ENCODE data around the gene NCOA1.

Gene NCOA1

GRCh38 chr2:24743924-24744323, 252.9 kb downstream of the NCOA1 start:
- DNase-seq (ENCODE audit: low read depth) = no peak

DNA sequence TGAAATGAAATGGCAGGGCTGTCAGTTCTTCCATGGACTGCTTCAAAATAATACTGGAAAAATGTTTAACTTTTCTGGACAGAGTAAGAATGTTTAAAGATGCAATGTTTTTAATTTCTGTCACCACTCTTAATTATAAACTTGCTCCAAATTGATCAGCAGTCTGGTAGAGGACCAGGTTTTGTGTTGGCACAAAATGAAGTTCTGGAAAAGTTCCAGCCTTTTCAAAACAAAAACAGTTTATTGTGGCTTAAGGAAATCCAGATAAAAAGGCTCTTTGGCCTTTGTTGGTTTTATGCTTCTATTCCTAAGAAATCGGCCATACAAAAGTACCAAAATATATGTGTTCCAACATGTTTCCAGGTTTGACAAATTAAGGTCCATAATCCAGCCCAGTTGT, 253.3 kb downstream of the NCOA1 start:
- DNase-seq (ENCODE audit: low read depth) = no peak

DNA sequence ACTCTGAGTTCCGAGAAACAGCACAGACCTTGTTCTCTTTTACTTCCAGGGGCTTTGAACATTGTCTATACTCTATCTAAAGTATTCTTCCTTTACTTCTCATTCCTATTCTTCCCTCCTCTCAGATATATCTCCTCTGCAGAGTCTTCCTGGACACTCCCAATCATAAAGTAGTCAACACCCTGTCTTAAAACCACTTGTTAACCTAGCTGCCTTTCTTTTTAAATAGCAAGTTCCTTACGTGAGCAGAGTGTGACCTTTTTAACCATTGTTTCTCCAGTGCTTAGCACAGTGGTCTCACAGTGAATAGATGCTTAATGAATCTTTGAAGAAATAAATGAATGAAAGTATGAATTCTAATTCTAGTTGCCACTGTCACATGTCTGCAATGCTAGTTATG, 254.8 kb downstream of the NCOA1 start:
- DNase-seq (ENCODE audit: low read depth) = no peak

GRCh38 chr2:24747299-24747698, 256.2 kb downstream of the NCOA1 start:
- DNase-seq (ENCODE audit: low read depth) = no peak

- no peak for DNase-seq (ENCODE audit: low read depth)
These were observed 258.1 kb downstream of the NCOA1 start for GRCh38 chr2:24749069-24749691.

DNA sequence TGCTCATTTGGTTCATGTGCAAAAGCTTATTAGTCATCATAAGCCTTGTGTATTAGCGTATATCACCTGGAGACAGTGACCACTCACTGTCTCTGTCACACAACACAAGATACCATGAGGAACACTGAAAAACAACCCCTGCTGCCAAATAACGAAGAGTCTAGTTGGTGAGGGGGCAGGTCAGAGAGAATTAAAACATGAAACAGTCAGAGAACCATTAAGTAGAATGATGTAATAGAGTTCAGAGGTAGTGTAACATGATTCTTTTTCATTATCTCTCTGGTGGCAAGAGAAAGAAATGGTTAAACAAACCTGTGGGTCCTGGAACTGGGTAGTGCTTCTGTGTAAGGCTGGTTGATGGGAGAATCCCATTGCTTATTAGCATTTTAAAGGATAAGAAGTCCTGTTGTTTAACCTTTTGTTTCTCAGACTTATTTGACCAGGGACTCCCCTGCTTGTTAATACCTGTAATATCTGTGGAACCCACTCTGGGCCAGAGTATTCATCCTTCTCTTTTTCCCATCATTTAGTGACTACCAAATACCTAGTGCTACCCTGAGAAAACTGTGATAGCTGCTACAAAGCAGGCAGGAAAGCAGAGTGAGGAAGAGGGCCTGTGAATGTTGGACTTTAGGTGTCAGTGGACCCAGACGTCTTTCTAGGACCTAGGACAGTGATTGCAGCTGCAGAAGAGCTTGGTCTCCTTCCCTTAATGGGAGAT, 264.1 kb downstream of the NCOA1 start:
- no peak for DNase-seq (ENCODE audit: low read depth)

GRCh38 chr2:24756789-24757188, 265.7 kb downstream of the NCOA1 start:
- no peak for DNase-seq (ENCODE audit: low read depth)

GRCh38 chr2:24761866-24762265, 270.8 kb downstream of the NCOA1 start:
- DNase-seq (ENCODE audit: low read depth) = no peak

DNA sequence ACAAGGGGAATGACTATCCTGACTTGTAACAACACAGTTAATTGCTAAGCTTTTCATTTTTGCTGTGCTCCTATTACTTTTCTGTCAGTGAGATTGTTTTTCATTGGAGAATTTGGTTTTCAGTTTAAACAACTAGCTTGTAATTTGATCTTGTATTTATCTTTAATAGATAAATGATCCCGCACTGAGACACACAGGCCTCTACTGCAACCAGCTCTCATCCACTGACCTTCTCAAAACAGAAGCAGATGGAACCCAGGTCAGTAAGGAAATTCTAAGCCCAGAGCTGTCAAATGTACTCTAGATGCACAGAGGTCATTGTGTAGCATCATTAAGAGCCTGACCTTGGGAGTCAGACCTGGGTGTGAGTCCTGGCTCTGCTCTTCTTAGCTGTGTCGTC, 271.5 kb downstream of the NCOA1 start:
- no peak for DNase-seq (ENCODE audit: low read depth)

DNA sequence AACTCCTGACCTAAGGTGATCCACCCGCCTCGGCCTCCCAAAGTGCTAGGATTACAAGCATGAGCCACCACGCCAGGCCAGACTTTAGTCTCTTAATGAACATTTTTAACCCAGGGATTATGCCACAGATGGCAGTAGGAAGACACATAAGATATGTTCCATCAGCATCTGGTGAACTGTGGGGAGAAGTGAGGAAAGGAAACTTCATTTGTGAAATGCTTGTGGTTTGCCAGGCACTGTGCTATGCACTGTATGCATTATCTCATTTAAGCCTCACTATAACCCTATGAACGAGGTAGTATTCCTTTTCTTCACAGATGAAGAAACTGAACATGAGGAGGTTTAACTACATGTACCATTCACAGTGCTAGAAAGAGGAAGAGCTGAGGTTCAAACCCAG, 272.8 kb downstream of the NCOA1 start:
- DNase-seq (ENCODE audit: low read depth) = no peak

DNA sequence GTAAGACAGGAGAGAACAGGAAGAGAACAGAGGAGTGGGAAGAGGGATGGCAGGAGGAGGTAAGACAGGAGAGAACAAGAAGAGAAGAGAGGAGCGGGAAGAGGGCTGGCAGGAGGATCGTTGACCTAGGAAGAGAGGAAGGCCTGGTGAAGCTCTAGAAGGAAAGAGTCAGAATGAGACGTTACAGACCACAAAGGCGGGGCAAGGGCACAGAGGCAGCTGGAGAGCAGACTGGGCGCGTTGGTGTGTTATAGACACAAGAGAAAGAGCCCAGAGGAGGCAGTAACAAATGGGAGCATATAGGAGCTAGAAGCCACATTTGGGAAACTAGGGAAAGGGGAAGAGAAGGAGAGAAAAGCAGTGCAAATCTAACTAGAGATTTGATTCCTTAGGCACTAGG, 275.6 kb downstream of the NCOA1 start:
- DNase-seq (ENCODE audit: low read depth) = no peak

- DNase-seq (ENCODE audit: low read depth) = no peak
These were observed 277.0 kb downstream of the NCOA1 start for GRCh38 chr2:24768013-24768412.

DNA sequence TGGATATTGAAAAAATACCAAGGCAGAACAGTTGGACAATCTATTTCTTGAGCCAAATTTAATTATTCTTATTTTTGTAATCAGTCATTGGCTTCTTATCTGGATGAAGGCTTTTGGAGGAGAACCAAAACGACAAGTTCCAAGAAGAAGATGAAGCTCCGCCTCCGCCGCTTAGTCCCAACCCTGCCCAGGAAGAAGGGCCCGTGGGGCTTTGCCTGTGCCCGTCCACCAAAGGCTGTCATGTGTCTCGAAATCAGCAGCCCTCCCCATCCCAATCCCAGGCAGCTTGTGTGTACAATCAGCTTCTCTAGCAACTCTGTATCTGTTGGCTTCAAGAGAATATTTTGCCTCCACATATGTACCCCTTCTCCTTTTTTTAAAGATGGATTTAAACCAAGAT, 277.5 kb downstream of the NCOA1 start:
- no peak for DNase-seq (ENCODE audit: low read depth)

DNA sequence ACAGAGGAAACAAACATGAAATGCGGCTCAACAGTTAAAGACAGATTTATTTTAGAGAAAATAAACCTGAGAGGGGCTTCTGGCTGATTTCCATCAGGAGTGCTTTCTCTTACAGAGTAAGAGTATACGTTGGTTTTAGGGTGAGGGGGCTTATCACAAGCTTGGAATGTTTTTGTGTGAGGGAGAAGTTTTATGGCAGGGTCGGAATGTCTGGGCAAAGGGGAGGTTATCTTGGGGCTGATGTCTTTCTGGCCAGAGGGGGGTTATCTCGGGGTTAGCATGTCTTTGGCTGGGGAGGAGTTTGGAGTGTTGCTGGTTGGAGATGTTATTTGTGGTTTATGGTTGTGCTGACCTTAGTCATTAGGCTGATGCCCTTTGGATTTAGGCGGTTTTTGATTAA, 280.0 kb downstream of the NCOA1 start:
- no peak for DNase-seq (ENCODE audit: low read depth)

GRCh38 chr2:24771764-24772586, 280.9 kb downstream of the NCOA1 start:
- no peak for DNase-seq (ENCODE audit: low read depth)

DNA sequence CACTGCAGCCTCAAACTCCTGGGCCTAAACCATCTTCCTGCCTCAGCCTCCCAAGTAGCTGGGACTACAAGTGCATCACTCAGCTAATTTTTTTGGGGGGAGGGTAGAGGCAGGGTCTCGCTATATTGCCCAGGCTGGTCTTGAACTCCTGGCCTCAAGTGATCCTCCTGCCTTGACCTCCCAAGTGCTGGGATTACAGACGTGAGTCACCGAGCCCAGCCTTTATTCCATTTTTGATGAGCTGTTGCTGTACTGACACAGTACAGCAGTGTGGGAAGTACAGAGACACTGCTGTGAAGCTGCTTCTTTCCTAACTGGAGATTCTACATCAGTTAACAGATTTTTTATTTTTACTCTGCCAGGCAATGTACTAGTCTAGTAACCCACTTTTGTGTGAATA, 283.3 kb downstream of the NCOA1 start:
- DNase-seq (ENCODE audit: low read depth) = no peak

- no peak for DNase-seq (ENCODE audit: low read depth)
These were observed 288.1 kb downstream of the NCOA1 start for GRCh38 chr2:24779116-24779515.

GRCh38 chr2:24783641-24784040, 292.6 kb downstream of the NCOA1 start:
- no peak for DNase-seq (ENCODE audit: low read depth)

GRCh38 chr2:24785671-24786321, 294.7 kb downstream of the NCOA1 start:
- DNase-seq (ENCODE audit: low read depth) = no peak

- no peak for DNase-seq (ENCODE audit: low read depth)
These were observed 296.5 kb downstream of the NCOA1 start for GRCh38 chr2:24787532-24787931.

DNA sequence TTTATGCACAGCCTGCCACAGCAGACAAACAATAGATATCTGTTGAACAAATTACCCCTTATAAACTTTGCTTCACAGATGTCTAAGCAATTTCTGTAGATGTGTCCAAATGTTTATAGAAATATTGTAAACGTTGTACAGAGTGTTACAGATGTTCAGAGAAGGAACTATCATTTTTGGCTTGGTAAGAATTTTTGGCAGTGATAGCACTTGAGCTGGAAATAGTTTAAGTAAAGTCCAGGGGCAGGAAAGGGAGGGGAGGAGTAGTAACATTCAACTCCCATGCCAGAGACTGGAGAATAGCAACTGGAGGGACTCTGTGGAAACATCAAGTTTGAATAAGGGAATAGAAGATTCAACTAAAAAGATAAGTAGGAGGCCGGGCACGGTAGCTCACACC, 297.8 kb downstream of the NCOA1 start:
- no peak for DNase-seq (ENCODE audit: low read depth)

- no peak for DNase-seq (ENCODE audit: low read depth)
These were observed 300.4 kb downstream of the NCOA1 start for GRCh38 chr2:24791452-24791851.

DNA sequence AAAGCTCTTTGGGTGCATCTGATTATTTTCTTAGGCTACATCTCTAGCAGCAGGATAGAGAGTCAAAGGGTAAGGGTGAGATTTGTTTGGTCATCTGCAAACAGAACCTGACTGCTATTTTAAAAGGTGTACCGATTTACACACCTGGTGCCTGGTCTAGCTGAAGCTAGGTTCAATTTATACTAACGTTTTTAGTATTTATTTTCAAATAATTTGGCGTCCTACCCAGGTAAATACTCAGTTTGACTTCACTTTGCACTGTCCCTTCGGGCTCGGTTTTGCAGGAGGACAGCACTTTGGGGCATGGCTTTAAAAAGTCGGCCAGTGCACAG, 301.5 kb downstream of the NCOA1 start:
- no peak for DNase-seq (ENCODE audit: low read depth)
